Vagina (tissue), 2 donors: ENCODE data around the gene HS6ST3.

Experiments used
- CTCF ChIP-seq, 3 experiments: fragments of 450-650 bp in 2 of 3; fragments of 200-600 bp in 1 of 3; sonication (generic) in 1 of 3; IDR thresholded peaks; one replicate each; pipeline ENCODE4 v1.5.1; 2017 to 2019; ENCODE audit warnings: antibody characterized with exemption in 3 of 3, mild to moderate bottlenecking in 2 of 3, moderate library complexity in 2 of 3
- POLR2A ChIP-seq, 2 donors: fragments of 450-650 bp; IDR thresholded peaks; one replicate each; pipeline ENCODE4 v1.6.1; 2017; ENCODE audit warnings: antibody characterized with exemption in 2 of 2, mild to moderate bottlenecking in 2 of 2, moderate library complexity in 2 of 2

DNA sequence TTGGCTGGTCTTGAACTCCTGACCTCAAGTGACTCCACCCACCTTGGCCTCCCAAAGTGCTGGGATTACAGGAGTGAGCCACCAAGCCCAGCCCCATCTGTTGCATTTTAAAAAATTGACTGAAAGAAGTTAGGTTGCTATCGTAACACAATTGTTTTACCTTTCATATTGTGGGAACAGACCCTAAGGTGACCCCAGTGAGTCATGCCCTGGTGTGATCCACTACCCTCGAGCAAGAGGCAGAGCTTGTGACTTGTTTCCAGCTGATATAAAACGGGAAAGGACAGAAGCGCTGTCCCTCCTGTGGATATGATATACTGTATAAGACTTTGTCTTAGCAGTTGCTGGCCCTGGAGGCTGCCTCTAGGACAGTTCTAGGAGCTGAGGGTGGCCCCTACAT, 308.6 kb downstream of the HS6ST3 start:
- TF ChIP-seq CTCF (IDR thresholded peaks at IDR 0.05) (no peak), POLR2A (IDR thresholded peaks at IDR 0.05) (no peak)
